HG03378 (cell line): Measurements from ENCODE around the gene LAMA3.
"Not testable (repeated sequence)": the region's sequence is repeated elsewhere in the genome, so short reads cannot be mapped to it uniquely, and the experiment has no call there.

ENCODE experiments used
- ATAC-seq: cut with Tn5 transposase; IDR thresholded peaks from one replicate; pipeline ENCODE4 v1.9.1; 2021; ENCODE audit warnings: mild to moderate bottlenecking, moderate library complexity; ENCODE audit not compliant: unreplicated experiment

LAMA3 gene

GRCh38 chr18:23702606-23703005, 13.4 kb downstream of the LAMA3 start:
- ATAC-seq, result no peak

GRCh38 chr18:23703057-23703986, 14.1 kb downstream of the LAMA3 start:
- no peak for ATAC-seq

DNA sequence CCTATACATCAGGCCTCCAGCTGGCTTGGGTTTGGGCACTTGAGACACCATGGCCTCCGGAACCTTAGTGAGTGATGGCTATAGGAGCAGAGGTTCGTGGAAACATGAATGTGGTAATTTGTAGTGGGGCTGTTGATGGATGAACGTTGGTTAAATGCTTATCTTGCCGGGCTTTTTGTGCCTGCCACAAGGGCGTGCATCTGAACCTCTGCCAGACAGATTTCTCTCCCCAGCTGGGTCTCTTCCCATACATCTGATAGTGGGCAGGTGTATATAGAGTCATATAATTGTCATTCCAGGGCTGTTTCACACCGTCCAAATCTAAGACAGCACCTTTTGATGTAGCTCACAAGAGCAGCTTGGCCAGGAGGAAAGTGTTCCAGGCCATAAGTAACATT, 14.7 kb downstream of the LAMA3 start:
- no peak for ATAC-seq

GRCh38 chr18:23704806-23705205, 15.6 kb downstream of the LAMA3 start:
- ATAC-seq, result no peak

GRCh38 chr18:23706971-23707640, 17.9 kb downstream of the LAMA3 start:
- ATAC-seq, result no peak

DNA sequence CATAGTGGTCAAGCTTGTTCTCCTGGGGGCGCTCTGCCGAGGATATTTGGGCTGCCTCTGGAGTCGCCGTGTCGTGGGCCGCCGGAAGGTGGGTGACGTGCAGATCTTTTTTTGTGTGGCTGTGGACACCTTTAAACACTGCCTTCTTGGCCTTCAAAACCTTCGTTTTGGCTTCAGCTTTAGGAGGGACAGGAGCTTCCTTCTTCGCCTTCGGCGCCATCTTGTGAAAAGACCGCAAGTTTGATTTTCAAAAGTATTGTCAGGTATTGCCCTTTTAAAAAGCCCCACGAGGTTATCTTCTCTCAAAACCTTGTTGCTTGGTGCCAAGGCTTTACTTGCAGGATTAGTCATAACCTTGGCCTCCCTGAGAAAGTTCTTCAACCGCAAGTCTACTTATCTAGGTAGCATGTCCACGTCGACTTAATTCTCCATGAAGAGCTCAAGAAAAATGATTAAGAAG, 20.8 kb downstream of the LAMA3 start:
- ATAC-seq, result no peak

DNA sequence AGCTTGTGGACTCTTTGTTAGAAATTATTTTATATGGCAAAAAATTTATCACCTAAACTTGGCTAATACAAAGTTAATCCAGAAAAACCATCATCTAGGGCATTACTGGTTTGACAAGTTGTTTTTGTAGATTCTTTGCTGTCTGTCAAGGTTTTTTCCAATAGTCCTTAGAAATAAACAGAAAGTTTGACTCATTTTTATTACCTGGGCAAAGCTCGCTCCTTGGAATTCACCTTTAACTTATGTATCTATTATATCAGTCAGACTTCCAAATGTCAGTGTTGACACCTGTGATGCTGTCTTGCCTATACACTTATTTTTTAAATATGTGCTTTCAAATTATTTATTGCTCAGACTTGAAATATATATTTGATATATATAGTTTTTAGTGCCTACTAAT, 21.7 kb downstream of the LAMA3 start:
- ATAC-seq, result no peak

GRCh38 chr18:23711426-23711825, 22.2 kb downstream of the LAMA3 start:
- no peak for ATAC-seq

GRCh38 chr18:23712445-23712844, 23.2 kb downstream of the LAMA3 start:
- ATAC-seq, result no peak

DNA sequence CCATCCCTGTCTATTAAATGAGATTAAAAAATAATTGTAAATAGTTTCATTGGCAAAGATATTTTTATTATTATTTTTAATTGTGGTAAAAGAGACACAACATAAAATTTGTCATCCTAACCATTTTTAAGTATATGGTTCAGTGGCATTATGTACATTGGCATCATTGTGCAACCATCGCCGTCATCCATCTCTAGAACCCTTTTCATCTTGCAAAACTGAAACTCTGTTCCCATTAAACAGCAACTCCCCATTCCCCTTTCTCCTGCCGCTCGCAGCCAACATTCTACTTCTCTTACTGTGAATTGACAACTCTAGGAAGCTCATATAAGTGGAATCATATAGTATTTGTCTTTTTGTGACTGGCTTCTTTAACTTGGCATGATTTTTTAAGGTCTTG, 25.3 kb downstream of the LAMA3 start:
- no peak for ATAC-seq

- ATAC-seq, result not testable (repeated sequence)
Observed at GRCh38 chr18:23716079-23716478, 26.8 kb downstream of the LAMA3 start.

DNA sequence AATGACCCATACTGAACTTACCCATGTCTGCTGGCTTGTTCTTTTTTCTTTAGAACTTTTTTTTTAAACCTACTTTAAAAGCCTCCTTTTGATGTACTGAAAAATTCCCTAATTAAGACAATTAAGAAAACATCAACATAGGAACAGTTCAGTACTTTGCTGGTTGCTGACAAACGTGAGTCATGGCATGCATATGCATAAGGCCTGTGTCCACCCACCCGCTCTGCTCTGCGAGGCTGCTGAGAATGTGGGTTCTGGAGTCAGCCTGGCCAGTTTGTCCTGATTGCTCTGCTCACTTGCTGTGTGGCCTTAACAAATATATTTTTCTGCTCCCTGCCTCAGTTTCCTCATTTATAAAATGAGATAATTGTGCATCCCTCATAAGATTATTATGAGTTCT, 27.3 kb downstream of the LAMA3 start:
- ATAC-seq, result no peak

GRCh38 chr18:23716966-23717365, 27.7 kb downstream of the LAMA3 start:
- ATAC-seq, result no peak

GRCh38 chr18:23718243-23718720, 29.0 kb downstream of the LAMA3 start:
- ATAC-seq, result no peak

DNA sequence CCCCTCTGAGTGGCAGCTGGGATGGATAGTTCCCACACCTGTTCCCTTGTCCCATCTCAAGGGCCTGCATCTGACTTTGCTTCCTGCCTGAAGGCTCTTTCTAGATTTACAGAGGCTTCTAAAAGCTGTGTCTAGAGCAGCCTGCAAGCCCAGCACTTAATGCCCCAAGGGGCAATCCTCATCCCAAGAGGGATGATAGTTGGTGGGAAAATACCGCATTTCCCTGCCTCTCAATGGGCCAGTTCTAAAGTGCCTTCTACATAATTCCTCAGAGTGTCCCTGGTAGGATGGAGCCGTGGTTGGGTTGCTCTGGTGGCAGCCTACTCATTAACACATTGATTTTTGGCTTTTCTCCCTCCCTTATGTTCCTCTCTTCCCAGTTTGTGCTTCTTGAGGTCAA, 29.5 kb downstream of the LAMA3 start:
- no peak for ATAC-seq

- ATAC-seq, result no peak
Observed at GRCh38 chr18:23719634-23720201, 30.5 kb downstream of the LAMA3 start.

DNA sequence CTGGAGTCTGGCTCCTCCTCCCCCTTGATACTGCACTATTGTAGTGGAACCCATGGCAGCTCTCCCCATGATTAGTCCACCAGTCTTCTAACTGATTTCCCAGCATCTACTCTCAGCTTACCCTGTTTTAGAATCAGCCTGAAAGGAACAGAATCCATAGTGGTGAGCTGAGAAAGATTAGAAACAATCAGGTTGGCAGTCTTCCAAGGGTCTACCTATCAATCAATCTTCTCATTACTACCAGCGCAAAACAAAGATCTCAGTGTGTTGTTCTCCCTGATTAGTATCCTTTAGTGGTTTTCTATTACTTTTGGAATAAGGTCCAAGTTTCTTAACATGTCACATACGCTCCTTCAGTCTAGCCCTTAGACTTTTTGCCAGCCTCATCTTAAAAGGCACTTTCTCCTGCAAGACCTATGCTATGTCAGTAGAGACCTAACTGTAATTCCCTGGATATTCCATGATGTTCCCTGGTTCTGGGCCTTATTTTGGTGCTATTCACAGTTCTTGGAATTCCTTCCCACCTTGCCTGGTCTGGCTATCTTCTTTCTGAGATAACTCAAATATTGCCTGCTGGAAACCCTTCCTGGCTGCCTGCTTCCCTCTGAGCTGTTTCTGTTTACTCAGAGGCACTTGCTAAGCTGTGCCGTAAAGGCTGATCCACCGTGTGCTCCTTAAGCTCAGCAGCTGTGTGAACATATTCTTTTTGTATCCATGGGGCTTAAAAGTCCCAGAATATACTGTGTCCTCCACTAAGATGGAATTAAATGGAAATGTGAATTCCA, 32.6 kb downstream of the LAMA3 start:
- no peak for ATAC-seq

GRCh38 chr18:23722646-23723045, 33.4 kb downstream of the LAMA3 start:
- ATAC-seq, result no peak

DNA sequence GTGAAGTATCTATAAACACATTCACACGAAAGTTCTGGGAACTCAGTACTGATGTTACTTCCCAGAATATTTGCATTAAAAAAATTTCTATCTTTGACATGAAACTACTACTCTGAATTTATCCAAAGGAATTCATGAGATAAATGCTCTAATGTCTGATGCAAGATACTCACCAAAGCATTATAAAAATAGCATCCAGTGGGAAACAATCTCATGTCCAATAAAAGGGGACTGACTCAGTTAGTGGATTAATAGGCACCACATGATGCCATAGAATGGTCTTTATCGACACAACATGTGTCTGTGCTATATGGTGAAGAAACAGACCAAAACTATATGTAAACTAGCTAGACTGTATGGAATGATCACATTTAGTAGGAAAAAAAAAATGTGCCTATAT, 33.9 kb downstream of the LAMA3 start:
- ATAC-seq, result no peak

DNA sequence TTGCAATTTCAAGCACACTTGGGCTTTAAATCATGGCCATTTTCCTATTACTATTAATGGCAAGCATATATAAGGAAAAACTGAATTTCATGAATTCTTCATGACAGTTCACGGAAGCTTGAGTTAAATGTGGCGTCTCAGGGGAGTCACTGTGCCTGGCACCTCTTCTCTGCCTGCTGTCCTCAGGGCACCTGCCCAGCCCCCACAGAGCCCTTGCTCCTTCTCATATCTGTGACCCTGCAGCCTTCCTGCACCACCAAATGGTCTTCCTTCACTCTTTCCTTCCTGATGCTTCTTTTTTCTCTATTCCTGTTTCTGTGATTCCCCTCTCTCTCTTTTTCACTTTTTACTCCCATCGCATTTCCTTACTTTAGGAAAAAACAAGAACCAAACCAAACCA, 35.4 kb downstream of the LAMA3 start:
- no peak for ATAC-seq

DNA sequence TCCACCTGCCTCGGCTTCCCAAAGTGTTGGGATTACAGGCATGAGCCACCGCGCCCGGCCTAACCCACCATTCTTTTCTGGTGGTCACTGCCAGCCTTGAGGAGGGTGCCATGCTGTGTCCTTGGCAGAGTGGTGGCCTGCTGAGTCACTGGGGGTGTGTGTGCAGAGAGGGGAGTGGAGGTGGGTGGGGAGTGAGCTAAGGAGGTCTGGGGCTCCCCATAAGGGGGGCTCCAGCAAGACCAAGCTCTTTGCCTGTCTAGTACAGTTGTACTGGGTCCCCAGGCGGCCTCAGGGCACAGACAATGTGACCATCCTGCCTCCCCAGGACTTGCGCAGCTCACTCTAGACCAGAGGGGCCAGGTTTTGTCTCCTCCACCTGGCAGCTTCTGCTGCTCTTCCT, 36.1 kb downstream of the LAMA3 start:
- no peak for ATAC-seq
